TTC549 (cell line): ENCODE results near the gene LIX1L.

Source experiments
- FAIRE-seq: peaks from 2 replicates; lab custom pipeline; 2012; peaks lifted over from hg19 to GRCh38; lab: Jason Lieb, UNC

LIX1L gene

GRCh38 chr1:145962157-145963102, 4.6 kb upstream of the LIX1L start:
- no peak for FAIRE-seq

GRCh38 chr1:145961425-145962156, 3.8 kb upstream of the LIX1L start:
- no peak for FAIRE-seq

- no peak for FAIRE-seq
Measured at GRCh38 chr1:145961109-145961424, 3.2 kb upstream of the LIX1L start.

GRCh38 chr1:145960468-145961108, 2.8 kb upstream of the LIX1L start:
- FAIRE-seq, result no peak

GRCh38 chr1:145959957-145960467, 2.2 kb upstream of the LIX1L start:
- no peak for FAIRE-seq

GRCh38 chr1:145959333-145959732, 1.5 kb upstream of the LIX1L start:
- no peak for FAIRE-seq

GRCh38 chr1:145958734-145959133, 917 bp upstream of the LIX1L start:
- FAIRE-seq, result no peak

- FAIRE-seq, result no peak
Measured at GRCh38 chr1:145956781-145957442, 905 bp downstream of the LIX1L start.

GRCh38 chr1:145956361-145956760, 1.5 kb downstream of the LIX1L start:
- no peak for FAIRE-seq

- no peak for FAIRE-seq
Measured at GRCh38 chr1:145955436-145955835, 2.4 kb downstream of the LIX1L start.

GRCh38 chr1:145953861-145954260, 4.0 kb downstream of the LIX1L start:
- no peak for FAIRE-seq

- no peak for FAIRE-seq
Measured at GRCh38 chr1:145952903-145953302, 4.9 kb downstream of the LIX1L start.

GRCh38 chr1:145951526-145951925, 6.3 kb downstream of the LIX1L start:
- no peak for FAIRE-seq

- FAIRE-seq, result no peak
Measured at GRCh38 chr1:145949219-145949618, 8.6 kb downstream of the LIX1L start.

GRCh38 chr1:145947551-145947950, 10.3 kb downstream of the LIX1L start:
- no peak for FAIRE-seq

GRCh38 chr1:145946477-145946986, 11.3 kb downstream of the LIX1L start:
- FAIRE-seq, result no peak

GRCh38 chr1:145944532-145944931, 13.3 kb downstream of the LIX1L start:
- FAIRE-seq, result no peak

GRCh38 chr1:145942871-145943270, 14.9 kb downstream of the LIX1L start:
- FAIRE-seq, result no peak

- FAIRE-seq, result no peak
Measured at GRCh38 chr1:145942405-145942804, 15.4 kb downstream of the LIX1L start.

- FAIRE-seq, result no peak
Measured at GRCh38 chr1:145937436-145937835, 20.4 kb downstream of the LIX1L start.

- no peak for FAIRE-seq
Measured at GRCh38 chr1:145936247-145936646, 21.6 kb downstream of the LIX1L start.

GRCh38 chr1:145935708-145936107, 22.1 kb downstream of the LIX1L start:
- FAIRE-seq, result no peak
